ENCODE results near the gene RAB39A.

DNA sequence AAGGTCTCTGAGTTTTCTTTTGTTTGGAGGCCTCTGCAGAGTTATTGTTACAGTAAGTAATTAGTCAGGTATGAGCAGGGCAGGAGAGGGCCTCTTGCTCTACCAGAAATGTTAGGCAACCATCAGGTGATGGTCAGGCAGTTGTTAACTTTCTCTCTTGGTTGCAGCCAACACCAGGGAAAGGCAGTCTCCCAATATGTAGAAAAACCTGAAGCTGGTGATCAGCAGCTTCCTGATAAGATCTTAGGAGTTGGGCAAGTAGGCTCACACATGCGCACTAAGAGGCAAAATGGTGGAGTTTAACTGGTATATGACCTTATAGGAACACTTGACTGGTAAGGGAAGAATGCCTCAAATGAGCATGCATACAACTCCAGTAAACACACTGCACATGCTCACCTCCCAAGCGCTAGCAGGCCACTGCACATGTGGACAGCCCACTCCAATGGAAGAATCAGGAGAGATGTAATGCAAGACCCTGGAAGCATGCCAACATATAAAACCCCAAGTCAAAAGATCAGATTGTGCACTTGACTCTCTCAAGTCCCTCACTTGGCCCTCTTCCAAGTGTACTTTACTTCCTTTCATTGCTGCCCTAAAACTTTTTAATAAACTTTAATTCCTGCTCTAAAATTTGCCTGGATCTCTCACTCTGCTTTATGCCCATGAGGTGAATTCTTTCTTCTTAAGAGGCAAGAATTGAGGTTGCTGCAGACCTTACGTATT, 46.0 kb upstream of the RAB39A start:
- TF ChIP-seq POLR2A (conservative IDR thresholded peaks at IDR 0.05) (no peak), CAMTA2 (CRISPR knock-in tag; conservative IDR thresholded peaks at IDR 0.05) (no peak), POU5F1 (IDR thresholded peaks at IDR 0.05; ENCODE audit: borderline replicate concordance, low read depth, low read length, partially characterized antibody) (no peak), ZNF707 (CRISPR knock-in tag; conservative IDR thresholded peaks at IDR 0.05) (no peak), ZNF318 (IDR thresholded peaks at IDR 0.05; ENCODE audit: borderline replicate concordance in 1 of 2, low read depth in 1 of 2) (no peak)
